ENCODE measurements around the gene OR4N2.
"Not testable (repeated sequence)": the region's sequence is repeated elsewhere in the genome, so short reads cannot be mapped to it uniquely, and the experiment has no call there.

GRCh38 chr14:19819879-19820278 is 16.3 kb downstream of the OR4N2 start:
- not testable (repeated sequence) for TF ChIP-seq CTCF, POLR2A (IDR thresholded peaks at IDR 0.05)

All from ovary (tissue), 3 donors.